HG03103 (cell line): ENCODE measurements around the gene COL8A2.
"Not testable (repeated sequence)": the region's sequence is repeated elsewhere in the genome, so short reads cannot be mapped to it uniquely, and the experiment has no call there.

Experiments
- ATAC-seq: cut with Tn5 transposase; IDR thresholded peaks from one replicate; pipeline ENCODE4 v1.9.1; 2021; ENCODE audit warnings: low read depth; ENCODE audit not compliant: unreplicated experiment

Gene COL8A2

GRCh38 chr1:36125129-36125991 lies at the start of gene COL8A2:
Gene COL8A2 (minus strand): TSS chr1:36125222. CDS start chr1:36100242, 24,980 bp downstream.
- no peak for ATAC-seq

GRCh38 chr1:36174713-36175112 lies 49.7 kb upstream of the COL8A2 start:
- ATAC-seq = no peak

- ATAC-seq = no peak
Observed at GRCh38 chr1:36172983-36173382, 48.0 kb upstream of the COL8A2 start.

- ATAC-seq = no peak
Observed at GRCh38 chr1:36172017-36172747, 47.2 kb upstream of the COL8A2 start.

- ATAC-seq = no peak
Observed at GRCh38 chr1:36170643-36171412, 45.8 kb upstream of the COL8A2 start.

- no peak for ATAC-seq
Observed at GRCh38 chr1:36168514-36168913, 43.5 kb upstream of the COL8A2 start.

GRCh38 chr1:36166938-36167905 lies 42.2 kb upstream of the COL8A2 start:
- ATAC-seq = no peak

GRCh38 chr1:36166136-36166535 lies 41.1 kb upstream of the COL8A2 start:
- ATAC-seq = no peak

- ATAC-seq = no peak
Observed at GRCh38 chr1:36165145-36165544, 40.1 kb upstream of the COL8A2 start.

- no peak for ATAC-seq
Observed at GRCh38 chr1:36164361-36164760, 39.3 kb upstream of the COL8A2 start.

- ATAC-seq = no peak
Observed at GRCh38 chr1:36163426-36163825, 38.4 kb upstream of the COL8A2 start.

GRCh38 chr1:36162680-36163239 lies 37.7 kb upstream of the COL8A2 start:
- no peak for ATAC-seq

GRCh38 chr1:36161641-36162531 lies 36.9 kb upstream of the COL8A2 start:
- no peak for ATAC-seq

GRCh38 chr1:36160949-36161485 lies 36.0 kb upstream of the COL8A2 start:
- ATAC-seq = no peak

GRCh38 chr1:36160388-36160948 lies 35.4 kb upstream of the COL8A2 start:
- no peak for ATAC-seq

- ATAC-seq = no peak
Observed at GRCh38 chr1:36159614-36160387, 34.8 kb upstream of the COL8A2 start.

- ATAC-seq = not testable (repeated sequence)
Observed at GRCh38 chr1:36158827-36159252, 33.8 kb upstream of the COL8A2 start.
